HG02884 (cell line): ENCODE measurements around the gene SPEN.
"Not testable (repeated sequence)": the region's sequence is repeated elsewhere in the genome, so short reads cannot be mapped to it uniquely, and the experiment has no call there.

ENCODE experiments used
- ATAC-seq: cut with Tn5 transposase; IDR thresholded peaks from one replicate; pipeline ENCODE4 v1.9.1; 2021; ENCODE audit warnings: mild to moderate bottlenecking, moderate library complexity; ENCODE audit not compliant: unreplicated experiment

The SPEN gene

DNA sequence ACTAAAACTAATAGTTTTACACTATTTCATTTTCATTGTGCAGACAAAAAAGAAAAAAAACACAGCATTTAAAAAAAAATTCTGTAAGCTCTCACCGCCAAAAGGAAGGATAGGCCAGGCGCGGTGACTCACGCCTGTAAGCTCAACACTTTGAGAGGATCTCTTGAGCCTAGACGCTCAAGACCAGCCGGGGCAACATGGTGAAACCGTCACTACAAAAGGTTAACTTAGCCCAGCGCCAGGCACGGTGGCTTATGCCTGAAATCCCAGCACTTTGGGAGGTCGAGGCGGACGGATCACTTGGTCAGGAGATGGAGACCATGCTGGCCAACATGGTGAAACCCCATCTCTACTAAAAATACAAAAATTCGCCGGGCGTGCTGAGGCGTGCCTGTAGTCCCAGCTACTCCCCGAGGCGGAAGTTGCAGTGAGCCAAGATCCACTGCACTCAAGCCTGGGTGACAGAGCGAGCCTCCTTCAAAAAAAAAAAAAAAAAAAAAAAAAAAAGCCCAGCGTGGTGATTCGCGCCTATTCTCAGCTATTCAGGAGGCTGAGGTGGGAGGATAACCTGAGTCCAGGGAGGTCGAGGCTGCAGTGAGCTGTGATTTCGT, 14.3 kb upstream of the SPEN start:
- no peak for ATAC-seq

DNA sequence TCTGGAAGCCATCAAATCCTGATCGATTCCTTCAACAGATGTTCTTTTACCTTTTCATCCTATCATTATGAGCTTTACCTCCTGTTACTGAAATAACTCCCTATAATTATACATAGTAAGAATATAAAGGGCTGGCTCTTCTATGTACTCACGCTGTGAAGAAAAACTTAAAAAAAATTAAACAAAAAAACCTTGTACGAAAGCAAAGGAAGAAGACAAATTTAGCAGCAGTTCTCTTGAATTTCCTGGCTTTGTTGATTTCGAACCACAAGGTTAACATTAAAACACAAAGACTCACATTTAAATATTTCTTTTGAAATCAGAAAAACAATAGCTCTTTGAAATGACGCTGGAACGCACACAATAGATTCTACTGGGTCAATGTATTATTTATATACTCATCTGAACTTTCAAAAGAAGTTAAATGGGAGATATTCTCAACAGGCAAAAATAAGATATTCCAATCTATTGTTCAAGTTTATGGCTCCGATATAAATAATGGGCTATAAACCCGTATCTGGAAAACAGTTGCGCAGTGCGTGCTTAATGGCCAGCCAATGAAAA, 13.6 kb upstream of the SPEN start:
- ATAC-seq: no peak

DNA sequence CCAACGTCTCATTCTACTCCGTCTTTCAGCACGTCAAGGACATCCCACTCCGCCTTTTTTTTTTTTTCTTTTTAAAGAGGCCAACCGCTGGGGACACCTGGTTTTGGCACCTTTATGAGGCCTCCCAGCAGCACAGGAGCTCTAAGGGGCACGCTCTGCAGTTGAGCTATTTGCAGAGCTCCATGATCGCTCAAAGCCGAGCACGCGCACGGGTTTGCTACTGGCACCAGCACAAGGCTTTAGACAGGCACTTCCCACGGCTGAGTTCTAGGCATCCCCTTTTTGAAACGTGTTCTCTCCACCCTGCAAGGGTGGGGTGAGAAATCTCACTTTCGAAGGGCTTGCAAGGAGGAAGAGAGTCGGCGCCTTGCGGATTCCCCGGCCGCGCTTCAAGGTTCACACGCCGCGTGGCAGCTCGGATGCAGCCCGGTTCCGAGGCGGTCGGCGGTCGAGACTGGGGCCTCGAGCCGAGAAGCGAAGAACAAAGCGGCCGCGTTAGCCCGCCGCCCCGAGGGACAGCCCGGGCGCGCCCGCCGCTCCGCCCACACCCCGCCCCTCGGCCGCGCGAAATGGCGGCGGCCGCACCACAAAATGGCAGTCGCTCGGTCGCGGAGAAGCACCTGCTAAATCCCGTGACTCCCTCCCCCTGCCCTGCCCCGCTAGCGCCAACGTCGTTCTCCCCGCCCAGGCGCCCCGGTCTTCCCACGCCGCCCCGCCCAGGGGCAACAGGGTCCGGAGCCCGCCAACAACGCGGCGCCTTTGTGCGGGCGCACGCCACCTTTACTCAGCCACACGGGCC, 12.9 kb upstream of the SPEN start:
- ATAC-seq: peak; percentile 39

DNA sequence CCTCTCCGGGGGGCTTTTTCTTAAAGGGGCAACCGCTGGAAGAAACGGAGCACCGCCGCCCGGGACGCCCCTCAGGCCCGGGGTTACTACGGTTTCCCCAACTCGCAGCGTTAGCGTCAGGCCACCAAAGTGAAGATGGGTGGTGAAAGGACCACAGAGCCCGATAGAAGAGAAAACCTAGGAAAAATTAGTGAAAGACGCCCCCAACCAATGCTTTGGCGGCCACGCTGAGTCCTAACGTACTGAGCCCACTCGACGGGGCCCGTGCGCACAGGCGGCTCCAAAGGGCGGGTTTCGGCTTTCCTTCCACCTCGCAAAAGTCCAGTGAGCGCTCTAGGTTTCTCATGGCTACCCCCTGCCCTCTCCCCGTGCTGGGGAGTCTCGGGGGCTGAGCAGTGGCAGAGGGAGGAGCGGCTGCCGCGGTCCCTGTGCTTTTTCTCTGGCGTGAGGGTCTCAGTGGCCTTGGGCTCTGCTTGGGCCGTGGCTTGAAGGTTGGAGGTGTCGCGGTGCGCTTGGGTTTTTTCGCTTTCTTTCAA, 12.2 kb upstream of the SPEN start:
- peak; percentile 5 for ATAC-seq

DNA sequence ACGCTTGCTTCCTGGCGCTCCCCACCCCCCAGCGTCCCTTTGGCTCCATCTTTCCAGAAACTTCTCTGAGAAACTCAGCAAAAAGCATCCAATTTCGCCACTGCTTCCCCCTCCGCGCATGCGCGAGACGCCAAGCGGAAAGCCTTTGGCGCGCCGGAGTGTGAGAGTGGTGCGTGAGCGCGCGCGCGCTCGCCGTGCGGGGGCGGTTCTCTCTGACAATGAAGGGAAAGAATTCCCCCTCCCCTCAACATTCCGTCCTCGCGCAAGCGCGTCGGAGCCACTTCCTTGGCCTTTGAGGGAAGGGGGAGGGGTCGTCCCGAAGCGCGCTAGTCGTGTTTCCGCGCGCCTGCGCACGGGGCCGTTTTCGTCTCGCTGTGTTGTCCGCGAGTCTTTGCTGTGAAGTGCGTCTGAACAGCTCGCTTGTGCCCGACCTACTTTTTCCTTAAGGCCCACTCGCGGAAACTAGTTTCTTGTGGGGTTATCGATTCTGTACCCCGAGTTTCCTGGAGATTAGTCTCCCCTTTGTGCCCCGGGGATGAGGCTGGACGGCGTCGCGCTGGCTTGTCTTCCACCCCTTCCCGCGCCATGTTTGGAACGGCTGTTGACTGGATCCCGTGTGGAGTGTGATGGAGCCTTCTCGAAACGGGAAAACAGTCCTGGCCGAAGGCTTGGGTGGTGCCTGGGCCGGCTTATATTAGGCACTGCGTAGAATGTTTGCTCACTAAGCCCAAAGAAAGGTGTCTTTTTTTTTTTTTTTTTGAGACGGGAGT, 11.6 kb upstream of the SPEN start:
- peak; percentile 38 for ATAC-seq

DNA sequence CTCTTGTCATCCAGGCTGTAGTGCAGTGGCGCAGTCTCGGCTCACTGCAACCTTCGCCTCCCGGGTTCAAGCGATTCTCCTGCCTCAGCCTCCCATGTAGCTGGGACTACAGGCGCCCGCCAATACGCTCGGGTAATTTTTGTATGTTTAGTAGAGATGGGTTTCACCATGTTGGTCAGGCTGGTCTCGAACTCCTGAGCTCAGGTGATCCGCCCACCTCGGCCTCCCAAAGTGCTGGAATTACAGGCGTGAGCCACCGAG, 11.1 kb upstream of the SPEN start:
- not testable (repeated sequence) for ATAC-seq

DNA sequence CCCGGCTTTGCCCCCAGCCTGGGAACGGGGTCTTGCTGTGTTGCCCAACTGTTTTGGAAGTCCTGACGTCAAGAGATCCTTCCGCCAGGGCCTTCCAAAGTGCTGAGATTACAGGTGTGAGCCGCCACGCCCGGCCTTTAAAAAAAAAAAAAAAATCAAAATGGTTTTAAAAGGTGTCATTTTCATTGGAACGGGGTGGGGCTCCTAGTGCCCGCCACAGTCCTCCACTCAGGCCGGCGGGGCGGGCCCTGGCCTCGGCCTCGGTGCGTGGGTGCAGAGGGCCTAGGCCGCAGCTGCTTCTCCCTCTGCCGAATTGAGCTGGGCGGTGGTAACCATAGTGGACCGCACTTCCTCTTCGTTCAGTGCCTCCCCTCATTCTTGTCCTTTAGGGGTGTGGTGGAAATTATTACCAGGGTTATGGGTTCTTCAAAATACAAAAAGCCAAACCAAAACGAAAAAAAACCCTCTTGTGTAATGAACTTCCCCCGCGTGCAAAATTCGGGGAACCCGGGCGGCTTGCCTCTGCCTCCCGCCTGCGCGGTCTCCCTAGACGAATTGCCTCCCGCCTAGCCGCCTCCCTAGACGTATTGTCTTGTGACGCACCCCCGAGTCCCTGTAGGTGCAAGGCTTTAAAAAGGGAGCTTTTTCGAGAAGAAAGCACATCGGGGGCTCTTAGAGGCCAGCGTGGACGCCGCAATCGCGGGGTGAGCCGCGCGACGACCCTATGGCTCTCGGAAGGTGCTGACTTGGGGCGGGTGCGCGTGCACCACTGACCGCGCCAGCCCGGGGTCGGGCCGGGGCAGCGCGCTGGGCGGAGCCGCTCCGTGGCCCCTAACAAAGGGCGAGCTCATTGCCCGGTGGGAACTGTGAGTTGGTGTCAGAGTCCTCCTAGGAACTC, 10.5 kb upstream of the SPEN start:
- ATAC-seq: no peak

DNA sequence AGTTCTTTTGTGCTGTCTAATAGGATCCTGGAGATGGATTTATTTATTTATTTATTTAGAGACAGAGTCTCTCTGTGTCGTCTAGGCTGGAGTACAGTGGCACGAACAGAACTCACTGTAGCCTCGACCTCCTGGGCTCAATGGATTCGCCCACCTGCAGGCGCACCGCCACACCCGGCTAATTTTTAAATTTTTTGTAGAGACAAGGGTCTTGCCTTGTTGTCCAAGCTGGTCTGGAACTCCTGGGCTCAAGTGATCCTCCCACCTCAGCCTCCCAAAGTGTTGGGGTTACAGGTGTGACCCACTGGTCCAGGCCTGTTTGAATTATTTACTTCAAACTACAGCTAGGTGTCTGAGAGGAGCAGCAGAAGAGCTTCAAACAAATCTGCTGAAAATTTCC, 9.6 kb upstream of the SPEN start:
- no peak for ATAC-seq

DNA sequence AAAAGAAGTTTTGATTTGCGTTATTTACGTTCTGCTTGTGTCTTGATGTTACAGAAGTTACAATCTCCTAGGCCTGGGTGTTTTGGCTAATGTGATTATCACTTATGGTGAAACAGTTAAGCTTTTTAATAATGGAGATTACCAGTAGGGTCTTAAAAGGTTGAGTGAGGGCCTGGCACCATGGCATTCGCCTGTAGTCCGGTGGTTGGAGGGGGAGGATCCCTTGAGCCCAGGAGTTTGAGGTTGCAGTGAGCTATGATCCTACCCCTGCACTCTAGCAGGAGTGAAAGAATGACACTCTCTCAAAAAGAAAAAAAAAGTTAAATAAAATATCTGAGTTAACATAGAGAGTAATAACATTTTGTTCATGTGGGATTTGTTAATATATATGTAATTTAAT, 8.8 kb upstream of the SPEN start:
- ATAC-seq: no peak

DNA sequence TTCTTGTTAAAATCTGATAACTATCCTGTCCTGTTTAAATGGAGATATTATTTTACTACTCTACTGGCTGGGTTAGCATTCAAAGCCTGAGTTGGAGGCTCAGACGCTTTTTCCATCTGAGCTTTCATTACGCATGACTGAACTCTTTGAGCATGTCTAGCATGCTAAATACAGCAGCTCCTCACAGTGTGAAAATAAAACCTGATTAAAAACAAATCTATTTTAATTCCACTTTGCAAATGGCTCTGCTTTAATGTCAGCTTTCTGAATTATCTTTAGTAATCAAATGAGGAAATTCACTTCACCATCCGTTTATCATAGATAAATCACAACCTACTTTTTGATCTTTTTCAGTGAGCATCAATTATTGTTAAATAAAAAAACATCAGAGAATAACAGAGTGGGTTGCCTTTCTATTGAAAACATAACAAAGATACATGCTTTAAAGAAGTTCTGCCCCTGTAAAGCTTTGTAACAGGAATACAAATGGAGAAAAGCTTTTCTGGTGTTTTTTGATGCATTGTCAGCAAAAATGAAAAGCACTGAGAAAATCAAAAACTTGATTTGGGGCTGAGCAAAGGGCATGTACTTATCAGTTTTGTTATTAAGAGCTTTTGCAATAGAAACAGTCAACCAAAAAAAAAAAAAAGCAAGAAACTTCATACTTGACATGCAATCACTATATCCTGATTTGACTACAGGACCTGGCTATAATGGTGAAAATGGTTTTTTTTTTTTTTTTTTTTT, 3.5 kb upstream of the SPEN start:
- ATAC-seq: no peak

DNA sequence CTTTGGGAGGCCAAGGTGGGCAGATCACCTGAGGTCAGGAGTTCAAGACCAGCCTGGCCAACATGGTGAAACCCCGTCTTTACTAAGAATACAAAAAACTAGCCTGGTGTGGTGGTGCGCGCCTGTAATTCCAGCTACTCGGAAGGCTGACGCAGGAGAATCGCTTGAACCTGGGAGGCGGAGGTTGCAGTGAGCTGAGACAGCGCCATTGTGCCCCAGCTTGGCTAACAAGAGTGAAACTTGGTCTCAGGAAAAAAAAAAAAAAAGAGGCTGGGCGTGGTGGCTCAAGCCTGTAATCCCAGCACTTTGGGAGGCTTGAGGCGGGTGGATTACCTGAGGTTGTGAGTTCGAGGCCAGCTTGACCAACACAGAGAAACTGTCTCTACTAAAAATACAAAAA, 1.5 kb upstream of the SPEN start:
- ATAC-seq: not testable (repeated sequence)

DNA sequence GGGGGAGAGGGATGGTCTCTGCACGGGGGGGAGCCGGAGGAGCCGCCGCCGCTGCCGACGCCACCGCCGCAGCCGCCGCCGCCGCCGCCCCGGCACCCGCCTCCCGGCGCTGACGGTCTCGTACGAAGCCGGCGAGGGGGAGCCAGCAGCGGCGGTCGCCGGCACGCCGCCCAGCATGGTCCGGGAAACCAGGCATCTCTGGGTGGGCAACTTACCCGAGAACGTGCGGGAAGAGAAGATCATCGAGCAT, 311 bp downstream of the SPEN start:
- no peak for ATAC-seq

DNA sequence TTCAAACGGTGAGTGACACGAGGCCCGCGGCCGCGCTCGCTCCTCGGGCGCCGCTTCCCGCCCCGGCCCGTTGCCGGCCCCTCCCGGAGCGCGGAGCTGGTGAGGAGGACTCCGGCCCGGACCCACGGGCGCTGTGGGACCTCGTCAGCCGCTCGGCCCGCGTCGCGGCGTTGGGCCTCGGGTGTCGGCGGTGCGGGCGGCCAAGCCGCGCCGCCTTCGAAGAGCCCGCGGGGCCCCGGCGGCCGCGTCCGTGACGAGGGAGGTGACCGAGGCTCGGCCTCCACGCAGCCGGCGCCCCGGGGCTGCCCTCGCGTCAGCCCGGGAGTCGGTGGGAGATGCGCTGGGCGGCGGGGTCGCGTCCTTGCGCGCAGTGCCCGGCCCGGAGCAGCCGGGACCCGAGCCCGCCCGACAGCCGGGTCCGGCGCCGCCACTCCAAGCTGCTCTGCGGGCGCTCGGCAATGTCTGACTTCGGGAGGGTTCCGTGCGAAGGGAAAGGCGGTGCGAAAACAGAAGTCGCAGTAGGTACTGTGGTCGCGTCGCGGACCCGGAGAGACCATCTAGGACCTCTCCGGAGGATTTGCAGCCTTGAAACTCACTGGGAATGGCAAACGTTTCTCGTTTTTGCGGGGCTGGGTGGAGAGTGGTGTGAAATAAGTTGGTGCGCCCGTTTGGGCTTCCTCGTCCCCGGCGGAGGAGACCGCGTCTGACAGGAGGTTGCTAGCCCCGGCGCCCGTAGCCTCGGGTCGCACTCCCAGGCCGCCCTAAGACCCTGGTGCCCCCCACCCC, 829 bp downstream of the SPEN start:
- peak; percentile 15 for ATAC-seq

DNA sequence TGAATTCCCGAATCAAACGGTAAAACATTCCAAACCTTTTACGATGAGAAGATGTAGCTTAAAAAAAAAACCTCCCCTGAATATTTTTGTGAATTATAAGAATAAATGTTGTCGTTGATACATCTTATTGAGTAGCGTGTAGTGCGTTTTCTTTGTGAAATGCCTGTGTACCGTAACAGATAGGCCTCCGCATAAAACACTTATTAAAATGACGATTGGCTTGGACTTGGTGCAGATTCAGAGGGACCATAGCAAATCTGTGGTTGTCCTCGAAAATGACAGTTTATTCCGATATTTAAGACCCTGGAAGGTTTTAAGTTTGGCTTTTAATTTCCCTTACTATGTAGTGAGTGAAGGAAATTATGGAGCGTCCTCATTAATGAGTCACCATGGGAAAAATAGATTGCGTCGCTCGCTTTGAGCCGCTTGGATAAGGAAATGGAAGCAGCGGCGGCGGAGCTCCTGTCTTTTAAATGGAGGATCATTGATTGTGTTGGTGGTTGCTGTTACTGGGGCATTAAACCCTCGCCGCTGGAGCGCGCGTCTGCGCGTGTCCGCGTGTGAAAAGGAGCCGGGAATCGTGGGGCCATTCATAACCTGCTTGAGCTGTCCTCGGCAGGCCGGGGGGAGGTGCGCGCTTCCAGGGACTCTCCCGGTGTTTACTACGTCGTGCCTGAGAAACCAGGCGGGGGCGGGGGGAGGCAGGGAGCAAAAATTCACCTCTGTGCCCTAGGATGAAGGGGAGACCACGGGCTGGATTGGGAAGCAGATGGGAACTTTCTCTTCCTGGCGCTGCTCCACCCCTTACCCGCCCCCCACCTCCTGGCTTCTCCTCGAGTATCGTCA, 1.6 kb downstream of the SPEN start:
- ATAC-seq: no peak

DNA sequence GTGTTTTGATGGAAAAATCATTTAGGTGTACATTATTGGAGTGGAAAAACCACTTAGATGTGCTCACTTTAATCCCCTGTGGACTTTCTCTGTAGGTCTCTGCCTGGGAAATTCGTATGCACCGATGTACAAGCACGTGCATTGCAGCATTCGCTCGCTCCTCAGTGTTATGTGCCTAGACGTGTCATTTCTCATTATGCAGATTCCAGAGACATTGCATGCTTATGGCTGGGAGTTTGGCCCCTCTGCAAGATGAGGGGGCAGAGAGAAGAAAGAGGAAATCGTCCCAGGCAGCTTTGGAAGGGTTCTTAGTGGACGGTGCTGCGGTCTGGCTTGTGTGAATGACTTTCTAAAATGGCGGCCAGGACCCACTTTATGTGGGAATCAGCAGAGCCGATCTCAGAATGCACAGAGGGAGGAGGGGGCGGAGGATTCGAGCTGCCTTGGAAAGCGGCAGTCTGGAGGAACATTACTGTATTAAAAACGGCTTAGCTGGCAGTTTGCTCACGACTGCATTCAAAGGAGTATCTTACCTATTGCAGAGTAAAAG, 2.3 kb downstream of the SPEN start:
- ATAC-seq: no peak

DNA sequence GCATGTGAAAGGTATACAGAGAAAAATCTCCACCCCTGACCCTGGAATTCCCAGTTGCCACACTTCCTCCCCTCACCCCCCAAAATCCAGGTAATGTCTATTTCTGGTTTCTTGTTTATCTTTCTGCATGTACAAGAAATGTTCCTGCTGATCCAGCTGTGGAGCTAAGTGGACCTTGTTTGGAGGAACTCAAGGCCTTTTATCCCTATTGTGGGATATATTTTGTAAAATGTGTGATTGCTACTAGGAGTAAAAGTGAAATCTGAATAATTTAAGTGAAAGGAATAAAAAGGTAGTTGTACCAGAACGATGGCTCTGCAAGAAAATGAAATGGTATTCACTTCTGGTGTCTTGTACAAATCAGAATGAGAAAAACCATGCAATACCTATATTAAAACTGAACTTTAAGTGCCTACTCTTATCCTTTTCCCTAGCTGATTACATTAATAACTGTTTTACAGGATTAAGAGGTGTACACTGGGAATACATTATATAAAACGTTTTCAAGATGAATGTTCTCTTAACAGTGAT, 3.0 kb downstream of the SPEN start:
- no peak for ATAC-seq

DNA sequence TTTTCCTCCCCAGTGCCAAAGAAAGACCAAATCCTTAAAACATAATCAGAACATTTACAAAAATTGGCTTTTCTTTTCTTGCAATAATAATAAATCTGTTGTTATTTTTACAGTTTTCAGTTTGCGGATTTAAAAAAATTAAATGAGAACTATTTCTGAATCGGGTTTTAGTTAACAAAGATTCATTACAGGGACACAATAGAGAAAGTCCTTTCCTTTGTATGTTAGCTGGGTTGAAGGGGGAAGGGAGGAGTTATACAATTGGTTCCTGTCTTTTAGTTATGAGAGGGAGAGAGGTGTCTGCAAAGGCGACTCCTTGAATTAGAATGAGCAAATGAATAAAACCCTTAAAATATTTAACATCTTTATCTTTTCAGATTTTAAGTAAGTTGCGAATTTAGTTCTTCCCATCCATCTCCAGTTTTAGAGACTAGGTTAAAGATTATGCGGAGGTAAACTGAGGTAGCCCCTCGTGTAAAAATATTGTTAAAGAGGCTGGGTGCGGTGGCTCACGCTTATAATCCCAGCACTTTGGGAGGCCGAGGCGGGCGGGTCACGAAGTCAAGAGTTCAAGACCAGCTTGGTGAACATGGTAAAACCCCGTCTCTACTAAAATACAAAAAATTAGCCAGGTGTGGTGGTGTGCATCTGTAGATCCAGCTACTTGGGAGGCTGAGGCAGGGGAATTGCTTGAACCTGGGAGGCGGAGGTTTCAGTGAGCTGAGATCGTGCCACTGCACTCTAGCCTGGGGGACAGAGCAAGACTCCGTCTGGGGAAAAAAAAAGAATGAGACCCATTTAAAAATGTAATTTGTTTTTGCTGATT, 3.9 kb downstream of the SPEN start:
- no peak for ATAC-seq
